Spleen (tissue), 7 donors: ENCODE measurements around the gene PBXIP1.

Experiments used
- CTCF ChIP-seq, 11 experiments: fragments of 200-600 bp in 7 of 11; fragments of 450-650 bp in 4 of 11; sonication (generic) in 4 of 11; IDR thresholded peaks in 8 of 11; conservative IDR thresholded peaks in 3 of 11; 1 replicate in 7 of 11; 2 replicates in 4 of 11; pipeline versions ENCODE4 v1.4.0 to v1.8.0; 2016 to 2021; ENCODE audit warnings: antibody characterized with exemption in 11 of 11, inconsistent platforms in 4 of 11, mild to moderate bottlenecking in 1 of 11
- POLR2A ChIP-seq, 3 donors: fragments of 450-650 bp; IDR thresholded peaks; one replicate each; pipeline ENCODE4 v1.5.1; 2017; ENCODE audit warnings: antibody characterized with exemption in 3 of 3, mild to moderate bottlenecking in 1 of 3
- donor health status: DM: no; HTN: no; CAD: no; lungs with moderate emphysema.
- donor health status: DM: no; HTN: no; CAD: no.
- donor health status: DM: no; HTN: no; CAD: no.

GRCh38 chr1:154948079-154948478, 7.8 kb downstream of the PBXIP1 start:
- TF ChIP-seq POLR2A (IDR thresholded peaks at IDR 0.05) (no peak), CTCF (IDR thresholded peaks at IDR 0.05 in 8 of 11, conservative IDR thresholded peaks at IDR 0.05 in 3 of 11) (no peak)
